GM18498 (cell line): ENCODE data around the gene CACNG6.

ENCODE experiments used
- ATAC-seq: cut with Tn5 transposase; IDR thresholded peaks from one replicate; pipeline ENCODE4 v1.9.1; 2021; ENCODE audit warnings: mild to moderate bottlenecking, moderate library complexity; ENCODE audit not compliant: unreplicated experiment

Gene CACNG6

GRCh38 chr19:53966931-53967330, 24.5 kb upstream of the CACNG6 start:
- ATAC-seq = no peak

GRCh38 chr19:53969366-53969765, 22.1 kb upstream of the CACNG6 start:
- ATAC-seq = no peak

GRCh38 chr19:53971673-53972072, 19.8 kb upstream of the CACNG6 start:
- ATAC-seq = no peak

GRCh38 chr19:53977429-53977990, 13.9 kb upstream of the CACNG6 start:
- no peak for ATAC-seq

GRCh38 chr19:53977991-53978731, 13.3 kb upstream of the CACNG6 start:
- ATAC-seq = no peak

- no peak for ATAC-seq
These were observed 12.2 kb upstream of the CACNG6 start for GRCh38 chr19:53978975-53979801.

- no peak for ATAC-seq
These were observed 10.7 kb upstream of the CACNG6 start for GRCh38 chr19:53980539-53981375.

- ATAC-seq = no peak
These were observed 10.0 kb upstream of the CACNG6 start for GRCh38 chr19:53981376-53981951.

GRCh38 chr19:53982001-53982451, 9.4 kb upstream of the CACNG6 start:
- ATAC-seq = no peak

GRCh38 chr19:53982611-53983010, 8.8 kb upstream of the CACNG6 start:
- no peak for ATAC-seq

GRCh38 chr19:53983457-53984289, 7.8 kb upstream of the CACNG6 start:
- ATAC-seq = no peak

- ATAC-seq = no peak
These were observed 5.6 kb upstream of the CACNG6 start for GRCh38 chr19:53985863-53986262.

- no peak for ATAC-seq
These were observed 2.5 kb upstream of the CACNG6 start for GRCh38 chr19:53988981-53989380.

GRCh38 chr19:53989600-53990533, 1.6 kb upstream of the CACNG6 start:
- no peak for ATAC-seq

- ATAC-seq = no peak
These were observed 774 bp downstream of the CACNG6 start for GRCh38 chr19:53992211-53992610.

GRCh38 chr19:53992815-53993214, 1.4 kb downstream of the CACNG6 start:
- ATAC-seq = no peak

- no peak for ATAC-seq
These were observed 2.0 kb downstream of the CACNG6 start for GRCh38 chr19:53993448-53993847.

- no peak for ATAC-seq
These were observed 3.4 kb downstream of the CACNG6 start for GRCh38 chr19:53994811-53995210.

GRCh38 chr19:53998223-53998622, 6.8 kb downstream of the CACNG6 start:
- no peak for ATAC-seq
